ELF-1 (cell line): Measurements from ENCODE around the gene GRIN2C.

Experiments
- DNase-seq: peaks from one replicate; pipeline ENCODE4 v3.0.0-alpha.2; 2016; ENCODE audit warnings: low read depth, low spot score

GRIN2C gene

DNA sequence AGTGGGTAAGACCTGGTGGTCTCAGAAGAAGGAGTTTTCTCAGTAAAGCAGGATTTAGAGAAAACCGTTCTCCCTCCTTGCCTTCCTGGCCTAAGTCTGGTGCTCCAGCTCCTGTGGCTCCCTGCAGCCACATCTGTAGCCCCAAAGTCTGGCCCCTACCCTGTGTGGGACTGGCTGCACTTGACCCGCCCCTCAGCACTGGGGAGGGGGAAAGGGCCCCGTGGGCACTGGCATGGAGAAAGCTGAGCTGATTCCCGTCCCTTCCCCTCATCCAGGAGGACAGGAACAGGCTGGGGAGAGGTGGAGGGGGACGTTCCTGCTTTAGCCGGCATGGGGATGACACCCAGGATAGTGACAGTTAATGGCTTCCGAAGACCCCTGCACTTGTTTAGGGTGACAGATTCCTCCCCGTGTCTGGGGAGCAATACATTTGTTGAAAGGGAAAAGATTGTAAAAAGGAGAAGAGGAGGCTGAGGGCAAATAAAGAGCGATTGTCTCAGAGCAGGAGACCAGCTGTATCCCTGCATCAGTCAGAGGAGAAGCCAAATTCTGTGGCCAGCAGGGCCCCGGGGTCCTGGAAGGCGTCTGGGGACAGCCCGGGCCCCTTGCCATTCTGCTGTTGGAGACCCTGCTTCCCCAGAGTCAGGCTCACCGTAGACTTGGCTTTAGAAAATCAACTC, 37.9 kb downstream of the GRIN2C start:
- DNase-seq: no peak

- no peak for DNase-seq
These were observed 39.8 kb downstream of the GRIN2C start for GRCh38 chr17:74819801-74820436.

- DNase-seq: no peak
These were observed 41.3 kb downstream of the GRIN2C start for GRCh38 chr17:74818291-74818938.

DNA sequence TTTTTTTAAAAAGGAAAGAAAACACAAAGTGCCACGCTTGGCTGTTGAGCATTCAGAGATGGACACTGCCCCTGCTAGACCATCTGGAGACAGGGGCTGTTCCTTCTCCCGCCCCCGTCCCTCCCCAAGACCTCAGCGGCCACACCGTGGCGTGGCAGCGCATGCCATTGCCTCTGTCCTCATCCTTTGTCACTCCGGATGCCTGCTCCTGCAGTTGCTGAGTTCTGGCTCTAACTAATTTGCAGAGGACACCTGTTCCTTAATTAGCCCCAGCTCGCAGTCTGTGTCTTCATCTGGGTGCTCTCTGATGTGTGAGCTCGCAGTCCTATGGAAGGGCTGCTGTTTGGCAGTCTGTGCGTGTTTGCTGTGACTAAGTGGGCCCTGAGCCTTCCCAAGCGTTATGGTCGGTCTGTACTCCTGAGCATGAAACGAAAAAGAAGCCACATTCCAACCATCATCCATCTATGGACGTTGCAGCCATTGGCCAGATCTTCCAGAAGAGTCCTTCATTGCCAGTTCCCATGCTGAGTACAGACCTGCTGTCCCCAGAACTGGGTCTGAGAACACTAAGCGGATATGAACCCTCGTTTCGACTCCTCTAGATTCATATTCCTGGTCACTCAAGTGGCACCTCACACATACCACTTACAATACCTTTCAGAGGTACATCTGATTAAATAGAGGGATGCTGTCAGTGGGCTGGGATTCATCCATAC, 42.6 kb downstream of the GRIN2C start:
- no peak for DNase-seq

DNA sequence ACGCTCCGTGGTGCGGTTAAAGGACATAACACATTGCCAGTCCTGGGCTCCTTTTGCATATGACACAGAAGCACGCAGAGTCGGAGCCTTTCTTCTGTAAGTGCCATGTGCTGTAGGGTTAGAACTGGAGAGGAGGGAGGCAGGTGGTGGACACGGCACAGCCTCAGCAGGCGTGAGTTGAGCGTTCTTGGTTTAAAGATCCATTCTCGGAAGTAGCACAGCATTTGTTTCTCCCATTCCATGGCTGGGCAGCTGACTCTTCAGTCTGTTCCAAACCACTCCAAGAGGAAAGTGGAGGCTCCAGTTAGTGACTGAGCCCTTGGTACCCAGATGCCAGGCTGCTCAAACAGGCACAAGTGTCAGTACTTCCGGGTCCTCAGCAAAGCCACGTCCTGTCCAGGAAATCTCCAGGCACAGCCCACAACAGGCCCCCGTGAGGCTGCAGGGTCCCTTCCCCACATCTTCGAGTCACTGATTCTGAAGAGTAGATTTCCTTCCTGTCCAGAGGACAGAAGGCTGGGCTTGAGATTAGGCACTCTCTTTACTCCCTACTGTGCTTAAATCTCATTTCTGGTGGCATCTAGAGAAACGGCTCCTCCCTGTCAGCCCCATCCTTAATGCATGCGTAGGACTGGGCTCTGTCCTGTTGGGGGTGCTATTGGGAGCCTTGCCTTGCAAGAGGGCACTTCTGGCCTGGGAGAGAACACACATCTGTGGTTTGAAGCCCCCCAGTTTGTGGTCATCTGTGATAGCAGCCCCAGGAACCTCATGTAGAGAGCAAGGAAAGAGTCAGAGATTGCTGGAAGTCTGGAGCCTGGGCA, 43.9 kb downstream of the GRIN2C start:
- peak; percentile 34 for DNase-seq

DNA sequence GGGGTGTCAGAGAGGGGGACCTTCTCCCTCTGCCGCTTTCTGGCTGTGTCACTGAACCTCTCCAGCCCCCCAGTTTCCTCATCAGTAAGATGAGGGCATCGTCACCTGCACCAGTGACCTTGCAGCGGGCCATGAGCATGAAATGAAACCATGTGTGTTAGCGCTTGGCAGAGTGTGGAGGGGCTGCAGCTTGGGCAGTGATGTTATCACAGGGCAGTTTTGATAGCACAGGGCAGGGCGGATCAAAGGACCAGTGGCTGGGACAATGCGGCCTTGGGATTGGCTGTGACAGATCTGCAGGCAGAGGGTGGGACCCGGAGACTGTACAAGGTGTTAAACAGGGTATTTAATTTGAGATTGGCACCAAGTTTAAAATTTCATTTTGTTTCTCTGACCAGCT, 44.6 kb downstream of the GRIN2C start:
- no peak for DNase-seq

- DNase-seq: no peak
These were observed 45.2 kb downstream of the GRIN2C start for GRCh38 chr17:74814453-74814852.

DNA sequence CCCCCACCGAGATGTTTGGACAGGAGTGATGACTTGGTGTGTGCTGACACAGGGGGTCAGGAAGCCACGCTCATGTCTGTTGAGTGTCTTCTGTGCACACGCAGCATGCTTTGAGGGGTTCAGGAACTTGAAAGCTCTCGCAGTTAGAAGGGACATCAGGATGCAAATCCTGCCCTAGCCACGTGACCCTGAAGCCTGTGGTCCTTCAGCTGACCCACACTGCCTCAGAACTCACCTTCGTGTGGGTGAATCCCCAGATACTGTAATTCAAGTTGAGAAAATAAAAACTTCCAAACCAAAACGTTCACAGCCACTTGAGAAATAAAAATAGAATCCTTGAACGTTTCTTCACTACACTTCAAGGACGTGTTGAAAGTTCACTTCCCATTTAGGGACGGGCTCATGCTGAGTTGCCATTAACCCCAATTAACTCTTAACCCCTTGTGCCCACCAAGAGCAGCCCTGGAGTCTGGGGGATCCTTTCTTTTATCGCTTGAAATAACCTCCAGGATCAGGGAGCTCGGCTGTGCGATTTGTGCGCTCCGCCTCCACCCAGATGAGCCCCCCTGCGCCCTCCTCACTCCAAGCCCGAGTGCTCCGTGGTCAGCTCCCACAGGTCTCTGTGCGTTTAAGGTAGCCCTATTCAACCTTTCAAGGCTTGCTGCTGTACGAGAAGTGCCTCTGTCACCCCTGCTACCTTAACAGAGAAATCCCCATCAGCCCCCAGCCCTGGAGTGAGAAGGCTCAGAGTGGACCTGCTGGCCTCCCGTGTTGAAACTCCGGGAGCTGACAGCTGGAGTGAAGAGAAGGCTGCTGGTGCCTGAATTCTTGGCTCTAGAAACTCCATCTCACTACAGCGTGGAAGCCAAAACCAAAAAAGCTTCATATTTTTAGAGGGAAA, 47.3 kb downstream of the GRIN2C start:
- DNase-seq: no peak

- no peak for DNase-seq
These were observed 48.8 kb downstream of the GRIN2C start for GRCh38 chr17:74810699-74811485.

DNA sequence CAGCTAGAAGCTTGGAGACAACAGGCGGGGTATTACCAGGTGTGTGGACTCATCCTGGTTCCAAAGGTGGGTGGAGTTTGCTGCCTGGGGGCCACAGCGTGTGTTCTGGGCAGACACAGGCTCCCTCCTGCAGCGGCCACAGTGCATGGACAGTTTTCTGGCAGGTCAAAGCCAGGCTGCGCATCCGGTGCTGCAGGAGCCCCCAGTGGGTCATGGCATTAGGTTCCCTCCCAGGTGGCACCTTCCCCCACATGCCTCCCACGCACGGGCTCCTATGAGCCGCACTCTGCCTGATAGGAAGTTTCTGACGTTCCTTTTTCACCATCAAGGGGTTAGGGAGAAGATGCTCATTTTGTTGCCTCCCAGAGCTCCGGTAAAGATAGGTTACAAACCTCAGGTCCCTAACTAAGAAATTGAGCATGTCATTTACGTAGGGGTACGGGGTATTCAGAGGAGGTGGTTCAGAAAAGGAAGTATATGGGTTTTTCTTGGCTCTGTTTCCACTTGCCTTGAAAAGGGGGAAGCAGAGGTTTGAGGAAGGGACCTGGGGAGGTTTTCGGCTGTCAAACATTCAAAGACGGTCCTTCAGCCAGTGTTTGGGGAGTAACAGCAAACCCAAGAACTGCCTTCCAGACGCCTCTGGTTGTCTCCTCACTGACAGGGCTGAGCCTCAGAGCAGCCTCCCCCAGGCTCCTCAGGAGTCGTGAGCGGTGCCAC, 50.8 kb downstream of the GRIN2C start:
- DNase-seq: no peak

GRCh38 chr17:74807925-74808324, 51.8 kb downstream of the GRIN2C start:
- DNase-seq: no peak

- DNase-seq: no peak
These were observed 52.2 kb downstream of the GRIN2C start for GRCh38 chr17:74807441-74807840.

DNA sequence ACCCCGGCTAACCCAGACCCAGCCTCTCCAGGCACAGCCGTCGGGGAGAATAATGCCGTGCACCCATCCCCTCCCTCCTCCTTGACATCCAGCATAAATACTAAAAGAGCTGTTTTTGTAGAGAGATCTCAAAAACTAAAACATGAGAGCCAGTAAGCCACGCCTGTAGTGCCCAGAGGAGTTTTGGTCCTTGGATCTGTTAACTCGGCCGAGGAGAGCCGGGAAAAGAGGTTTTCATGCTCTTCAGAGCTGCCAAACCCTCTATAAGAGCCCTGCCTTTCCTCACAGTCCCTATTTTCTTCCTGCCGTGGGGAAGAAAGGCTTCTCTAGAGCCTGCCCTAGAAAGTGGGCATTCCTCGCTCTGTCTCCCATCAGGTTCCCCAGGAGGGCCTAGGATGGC, 53.4 kb downstream of the GRIN2C start:
- no peak for DNase-seq

DNA sequence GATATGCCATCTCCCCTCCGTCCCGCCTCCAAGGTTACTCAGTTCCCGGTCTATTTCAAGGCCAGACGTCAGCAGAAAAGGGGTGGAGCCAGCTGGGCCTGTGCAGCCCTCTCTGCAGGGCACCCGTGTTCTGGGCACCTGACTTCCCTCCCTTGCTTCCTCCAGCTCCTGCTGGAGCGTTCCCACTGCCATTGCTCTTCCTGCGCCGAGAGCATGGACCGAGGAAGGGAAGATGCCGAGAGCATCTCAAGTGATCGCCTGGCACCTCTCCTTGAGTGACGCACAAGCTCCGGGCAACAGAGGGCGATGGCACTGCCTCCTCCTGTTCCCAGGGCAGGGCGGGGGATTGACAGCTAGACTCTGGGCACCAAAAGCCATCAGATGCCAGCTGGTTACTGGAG, 54.1 kb downstream of the GRIN2C start:
- DNase-seq: no peak

DNA sequence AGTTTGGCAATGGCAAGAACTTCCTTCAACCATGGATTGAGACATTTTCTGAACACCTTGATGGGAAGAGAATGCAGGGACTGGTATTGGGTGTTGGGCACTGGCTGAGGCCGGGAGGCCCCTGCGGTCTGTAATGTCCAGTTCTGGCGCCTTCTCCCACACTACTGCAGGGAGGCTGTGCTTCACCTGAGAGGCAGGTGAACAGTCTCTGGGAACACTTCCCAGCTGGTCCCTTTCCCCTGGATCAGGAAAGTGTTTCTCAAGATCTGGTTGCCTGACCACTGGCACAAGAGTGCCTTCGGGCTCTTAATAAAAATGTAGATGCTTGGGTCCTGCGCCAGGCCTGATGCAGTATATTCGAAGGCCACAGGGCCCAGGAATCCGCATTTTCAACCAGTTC, 55.0 kb downstream of the GRIN2C start:
- DNase-seq: no peak

DNA sequence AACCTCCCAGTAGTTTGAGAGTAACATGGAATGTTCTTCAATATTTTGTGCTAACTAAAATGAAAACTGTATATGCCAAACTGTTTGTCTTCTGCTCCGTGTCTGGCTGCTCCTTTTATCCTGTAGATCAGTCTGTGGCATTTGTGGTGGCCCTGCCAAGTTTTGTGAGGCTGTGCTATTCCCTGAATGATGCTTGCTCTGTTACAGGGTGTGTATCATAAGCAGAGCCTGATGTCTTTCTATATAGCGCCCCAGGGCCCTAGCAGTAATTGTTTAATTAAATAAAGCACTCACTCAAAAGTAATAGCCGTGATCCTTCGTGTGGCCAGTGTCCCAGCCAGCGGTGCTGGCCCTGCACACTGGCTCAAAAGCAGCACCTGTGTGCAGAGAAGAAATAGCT, 55.7 kb downstream of the GRIN2C start:
- DNase-seq: no peak

DNA sequence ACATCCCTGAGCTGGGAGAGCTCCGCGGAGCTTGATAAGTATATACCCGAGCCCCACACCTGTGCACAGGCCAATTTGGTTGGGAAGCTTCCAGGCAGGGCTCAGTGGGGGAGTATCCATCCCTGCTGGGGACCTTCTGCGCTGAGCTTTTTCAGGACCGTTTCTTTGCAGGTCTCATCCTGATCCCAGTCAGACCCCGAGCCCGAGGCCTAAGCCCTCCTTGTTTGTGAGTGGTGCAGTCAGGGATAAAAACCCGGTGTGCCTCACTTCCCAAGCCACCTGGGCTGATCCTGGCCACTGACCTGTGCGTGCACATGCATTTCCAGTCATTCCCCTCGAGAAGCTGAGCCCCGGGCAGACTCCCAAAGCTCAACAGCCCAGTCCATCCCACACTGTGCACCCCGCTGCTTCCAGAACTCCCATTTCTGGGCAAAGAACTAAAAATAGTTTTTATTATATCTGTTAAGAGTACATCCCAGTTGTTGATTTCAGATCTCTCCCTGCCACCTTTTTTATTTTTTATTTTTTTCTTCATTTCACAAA, 56.2 kb downstream of the GRIN2C start:
- DNase-seq: no peak

DNA sequence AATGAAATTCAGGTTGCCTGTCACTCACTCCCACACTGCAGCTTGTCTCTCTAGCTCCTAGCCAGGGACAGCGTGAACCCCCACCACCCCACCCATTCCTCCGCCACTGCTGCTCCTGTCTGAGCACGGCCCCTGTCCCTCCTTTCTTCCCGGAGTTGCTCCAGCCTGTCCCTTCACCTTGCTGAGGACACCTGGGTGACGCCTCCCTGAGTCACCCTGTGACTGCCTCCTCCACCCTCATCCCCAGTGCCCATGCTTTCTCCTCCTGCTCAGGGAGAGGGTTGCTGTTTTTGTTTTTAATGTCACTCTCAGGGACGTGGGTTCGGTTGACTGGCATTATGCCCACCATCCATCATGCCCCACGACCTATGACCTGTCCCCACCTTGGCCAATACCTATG, 57.8 kb downstream of the GRIN2C start:
- no peak for DNase-seq

GRCh38 chr17:74800531-74800930, 59.2 kb downstream of the GRIN2C start:
- DNase-seq: peak; percentile 41
